Measurements from ENCODE around the gene JMJD8. TPM values are rescaled to one million over a fixed set of nuclear protein-coding genes. Genes with fewer than 3 reads are reported as not detected.
A peak's percentile ranks its signal among the peaks of the same experiment; 100 is the strongest.

Gene JMJD8
- total RNA-seq, 1 experiment from 2014 or later: 90.5 TPM

DNA sequence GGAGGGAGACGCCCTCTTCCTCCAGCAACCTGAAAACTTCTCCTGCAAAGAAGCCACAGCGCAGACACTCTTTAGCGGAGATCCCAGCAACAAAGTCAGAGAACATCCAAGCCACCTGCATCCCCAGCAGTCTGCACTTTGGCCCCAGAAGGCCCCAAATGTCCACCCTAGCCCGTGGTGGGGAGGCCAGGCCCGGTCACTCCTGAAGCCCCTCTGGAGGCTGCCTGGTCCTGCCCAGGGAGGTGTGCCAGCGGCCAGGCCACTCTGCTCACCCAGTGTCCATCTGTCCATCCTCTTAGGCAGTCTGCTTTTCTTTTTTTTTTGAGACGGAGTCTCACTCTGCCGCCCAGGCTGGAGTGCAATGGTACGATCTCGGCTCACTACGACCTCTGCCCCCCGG lies 48.2 kb upstream of the JMJD8 start:
- TF ChIP-seq, protein P1, sequence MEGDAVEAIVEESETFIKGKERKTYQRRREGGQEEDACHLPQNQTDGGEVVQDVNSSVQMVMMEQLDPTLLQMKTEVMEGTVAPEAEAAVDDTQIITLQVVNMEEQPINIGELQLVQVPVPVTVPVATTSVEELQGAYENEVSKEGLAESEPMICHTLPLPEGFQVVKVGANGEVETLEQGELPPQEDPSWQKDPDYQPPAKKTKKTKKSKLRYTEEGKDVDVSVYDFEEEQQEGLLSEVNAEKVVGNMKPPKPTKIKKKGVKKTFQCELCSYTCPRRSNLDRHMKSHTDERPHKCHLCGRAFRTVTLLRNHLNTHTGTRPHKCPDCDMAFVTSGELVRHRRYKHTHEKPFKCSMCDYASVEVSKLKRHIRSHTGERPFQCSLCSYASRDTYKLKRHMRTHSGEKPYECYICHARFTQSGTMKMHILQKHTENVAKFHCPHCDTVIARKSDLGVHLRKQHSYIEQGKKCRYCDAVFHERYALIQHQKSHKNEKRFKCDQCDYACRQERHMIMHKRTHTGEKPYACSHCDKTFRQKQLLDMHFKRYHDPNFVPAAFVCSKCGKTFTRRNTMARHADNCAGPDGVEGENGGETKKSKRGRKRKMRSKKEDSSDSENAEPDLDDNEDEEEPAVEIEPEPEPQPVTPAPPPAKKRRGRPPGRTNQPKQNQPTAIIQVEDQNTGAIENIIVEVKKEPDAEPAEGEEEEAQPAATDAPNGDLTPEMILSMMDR (IDR thresholded peaks at IDR 0.05; ENCODE audit: unreplicated experiment): no peak
- BruUV-seq (replicated peaks): no TSS peak
- H3K4me3 Mint-ChIP-seq (ENCODE audit: low read depth, unreplicated experiment): no peak overlapping the region
- intact Hi-C loops (cut with micrococcal nuclease; ENCODE audit: unreplicated experiment): no loop called here
- no peak overlapping the region for H3K27ac Mint-ChIP-seq (ENCODE audit: unreplicated experiment)
- no peaks in the 10 kb centered on the region for H3K27me3 Mint-ChIP-seq (ENCODE audit: unreplicated experiment)
- CTCF ChIA-PET: interaction anchor here (0.7 to 1.2 kb wide), 2 partner anchors 9 to 52 kb away, joined by 3 read pairs; partner anchors contain the start of gene CIAO3
- peaks cover 59% of the 10 kb centered on the region for H3K36me3 Mint-ChIP-seq (ENCODE audit: insufficient read depth, unreplicated experiment)
- no peaks in the 10 kb centered on the region for H3K9me3 Mint-ChIP-seq (ENCODE audit: low read depth, unreplicated experiment)
- H3K4me1 Mint-ChIP-seq (ENCODE audit: low read depth, unreplicated experiment): no peaks in the 10 kb centered on the region
- no peak for DNase-seq

DNA sequence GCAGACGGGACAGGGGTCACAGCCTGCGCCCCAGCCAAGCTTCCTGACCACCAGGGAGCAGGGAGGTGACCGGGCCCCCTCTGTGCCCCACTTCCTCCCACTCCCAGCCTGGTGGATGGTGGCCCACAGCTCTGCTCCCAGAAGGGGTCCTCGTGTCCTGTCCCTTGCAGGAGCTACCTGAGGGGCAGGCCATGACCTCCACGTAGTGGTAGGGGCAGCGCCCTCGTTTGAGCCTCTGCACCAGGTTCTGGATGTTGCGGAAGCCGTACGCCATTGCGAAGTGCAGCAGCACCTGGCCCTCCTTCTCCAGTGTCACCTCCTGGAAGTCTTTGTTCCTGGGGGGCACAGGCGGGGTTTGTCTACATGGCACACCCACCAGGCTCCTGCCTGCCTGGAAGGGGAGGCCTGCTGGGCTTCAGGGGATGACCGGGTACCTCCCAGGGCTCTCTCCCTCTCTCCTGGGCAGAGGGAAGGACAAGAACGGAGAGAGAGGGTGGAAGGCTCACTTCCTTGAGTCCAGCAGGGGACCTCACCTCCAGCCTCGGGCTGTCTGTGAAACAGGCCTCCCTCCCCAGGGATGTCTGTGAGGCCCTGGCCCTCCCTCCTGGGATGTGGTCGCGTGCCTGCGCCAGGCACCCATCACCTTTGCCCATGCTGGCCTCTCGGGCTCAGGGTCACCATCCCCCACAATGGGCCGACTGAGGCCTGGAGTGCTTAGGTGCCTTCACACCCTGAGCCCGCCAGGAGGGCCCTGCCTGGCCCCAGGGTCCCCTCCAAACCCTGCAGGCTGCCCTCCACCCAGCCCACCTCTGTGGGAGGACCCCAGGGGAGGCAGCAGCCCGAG lies 46.8 kb upstream of the JMJD8 start:
- TF ChIP-seq, protein P1 (IDR thresholded peaks at IDR 0.05; ENCODE audit: unreplicated experiment): no peak
- H3K9me3 Mint-ChIP-seq (ENCODE audit: low read depth, unreplicated experiment): no peaks in the 10 kb centered on the region
- H3K4me1 Mint-ChIP-seq (ENCODE audit: low read depth, unreplicated experiment): no peaks in the 10 kb centered on the region
- H3K36me3 Mint-ChIP-seq (ENCODE audit: insufficient read depth, unreplicated experiment): peaks cover 59% of the 10 kb centered on the region
- no peak overlapping the region for H3K4me3 Mint-ChIP-seq (ENCODE audit: low read depth, unreplicated experiment)
- BruUV-seq (replicated peaks): no TSS peak
- H3K27me3 Mint-ChIP-seq (ENCODE audit: unreplicated experiment): no peaks in the 10 kb centered on the region
- CTCF ChIA-PET: interaction anchor here (0.6 to 1.2 kb wide), 2 partner anchors 10 to 23 kb away, joined by 3 to 5 read pairs; partner anchors contain the start of gene CIAO3
- no peak for DNase-seq
- intact Hi-C loops (cut with micrococcal nuclease; ENCODE audit: unreplicated experiment): no loop called here
- no peak overlapping the region for H3K27ac Mint-ChIP-seq (ENCODE audit: unreplicated experiment)

DNA sequence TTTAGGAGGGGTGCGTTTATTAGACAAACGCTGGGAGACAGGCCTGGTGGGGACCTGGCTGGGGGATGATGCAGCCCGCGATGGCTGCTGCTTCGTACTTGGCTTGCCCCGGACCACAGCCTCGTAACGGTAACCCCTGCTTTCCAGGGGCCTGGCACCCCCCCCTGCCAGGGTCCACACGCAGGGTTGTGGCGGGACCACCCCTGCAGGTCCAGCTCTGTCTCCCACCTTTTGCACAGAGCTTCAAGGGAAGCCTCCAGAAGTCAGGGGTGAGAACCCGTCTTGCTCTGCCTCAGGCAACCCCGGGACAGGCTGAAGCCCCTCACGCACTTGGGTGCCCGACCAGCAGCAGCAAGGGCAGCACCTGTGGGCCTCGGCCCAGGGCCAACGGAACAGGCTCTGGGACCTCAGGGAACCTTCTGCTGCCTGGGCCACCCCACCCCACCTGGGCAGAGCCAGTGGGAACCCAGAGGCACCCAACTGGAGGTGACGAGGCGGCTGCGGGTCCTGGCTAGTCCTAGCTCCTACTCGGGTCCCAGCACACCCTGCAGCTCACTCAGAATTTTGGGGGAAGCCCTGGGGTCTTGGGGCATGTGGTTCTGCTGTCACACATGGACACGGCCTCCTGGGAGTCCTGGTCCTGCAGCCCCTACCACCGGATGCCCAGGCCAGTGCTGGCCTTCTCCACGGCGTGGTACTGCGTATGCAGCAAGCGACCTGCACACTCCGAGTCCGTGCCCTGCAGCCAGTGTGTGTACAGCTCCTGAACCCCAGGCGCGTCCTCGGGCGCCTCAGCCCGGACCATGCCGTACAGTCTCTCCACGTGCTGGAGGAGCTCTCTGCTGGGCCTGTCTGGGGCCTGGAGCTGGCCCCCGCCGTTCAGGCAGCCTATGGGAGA lies 45.9 kb upstream of the JMJD8 start:
- Mint-ChIP-seq H3K9me3 (ENCODE audit: low read depth, unreplicated experiment) (no peaks in the 10 kb centered on the region), H3K4me3 (ENCODE audit: low read depth, unreplicated experiment) (no peak overlapping the region), H3K36me3 (ENCODE audit: insufficient read depth, unreplicated experiment) (peaks cover 62% of the 10 kb centered on the region), H3K4me1 (ENCODE audit: low read depth, unreplicated experiment) (no peaks in the 10 kb centered on the region), H3K27me3 (ENCODE audit: unreplicated experiment) (no peaks in the 10 kb centered on the region), H3K27ac (ENCODE audit: unreplicated experiment) (no peak overlapping the region)
- intact Hi-C loops (cut with micrococcal nuclease; ENCODE audit: unreplicated experiment): no loop called here
- TF ChIP-seq, protein P1 (IDR thresholded peaks at IDR 0.05; ENCODE audit: unreplicated experiment): no peak
- CTCF ChIA-PET: interaction anchor here (0.6 kb wide), 1 partner anchor 24 kb away, joined by 5 read pairs; no protein-coding TSS in a partner anchor
- DNase-seq: no peak
- BruUV-seq (replicated peaks): no TSS peak

- DNase-seq: no peak
- H3K4me3 Mint-ChIP-seq (ENCODE audit: low read depth, unreplicated experiment): peak overlapping the region; percentile 74
- peaks cover 59% of the 10 kb centered on the region for H3K36me3 Mint-ChIP-seq (ENCODE audit: insufficient read depth, unreplicated experiment)
- no peaks in the 10 kb centered on the region for H3K9me3 Mint-ChIP-seq (ENCODE audit: low read depth, unreplicated experiment)
- H3K4me1 Mint-ChIP-seq (ENCODE audit: low read depth, unreplicated experiment): no peaks in the 10 kb centered on the region
- TF ChIP-seq, protein P1 (IDR thresholded peaks at IDR 0.05; ENCODE audit: unreplicated experiment): no peak
- no peak overlapping the region for H3K27ac Mint-ChIP-seq (ENCODE audit: unreplicated experiment)
- intact Hi-C loops (cut with micrococcal nuclease; ENCODE audit: unreplicated experiment): no loop called here
- H3K27me3 Mint-ChIP-seq (ENCODE audit: unreplicated experiment): no peaks in the 10 kb centered on the region
- CTCF ChIA-PET: no interaction called here
- no TSS peak for BruUV-seq (replicated peaks)
Measured at GRCh38 chr16:728890-729744, 45.0 kb upstream of the JMJD8 start.

All from Calu3 (cell line).